HEK293 (cell line): ENCODE results near the gene MYO7B.

ENCODE experiments used
- CTCF ChIA-PET: fragments of 350-600 bp; formaldehyde crosslinking; extraction: SDS; loops from one replicate; lab custom pipeline; 2021; ENCODE audit warnings: antibody characterized with exemption; lab: Yijun Ruan, JAX
- POLR2A ChIA-PET: fragments of 300-600 bp; formaldehyde crosslinking; extraction: SDS; loops from one replicate; lab custom pipeline; 2020; ENCODE audit warnings: antibody characterized with exemption, inconsistent platforms; lab: Yijun Ruan, JAX
- H3K27ac ChIP-seq: fragments of 200-500 bp; sonication (Bioruptor generic); 2 replicates; pipeline ENCODE4 v1.5.1; 2014; ENCODE audit warnings: low read depth, low read length, control low read depth, inconsistent platforms; ENCODE audit errors: extremely low read depth
- H3K36me3 ChIP-seq, 2 experiments: fragments of 200-500 bp in 1 of 2; sonication (Bioruptor generic) in 1 of 2; 1 replicate in 1 of 2; 2 replicates in 1 of 2; pipeline ENCODE4 v1.5.1; 2014 to 2017; ENCODE audit warnings: inconsistent platforms in 2 of 2, low read length in 2 of 2; ENCODE audit not compliant: control insufficient read depth in 2 of 2, insufficient read depth in 1 of 2
- H3K4me1 ChIP-seq: fragments of 200-500 bp; sonication (Bioruptor generic); 2 replicates; pipeline ENCODE4 v1.5.1; 2014; ENCODE audit warnings: mild to moderate bottlenecking, low read length, inconsistent platforms; ENCODE audit not compliant: control insufficient read depth, insufficient read depth
- H3K4me3 ChIP-seq: 2 replicates; pipeline ENCODE4 v1.5.1; 2011; ENCODE audit warnings: low read depth, mild to moderate bottlenecking, control low read depth, low read length, moderate library complexity
- H3K9me3 ChIP-seq: fragments of 200-500 bp; sonication (Bioruptor generic); 2 replicates; pipeline ENCODE4 v1.5.1; 2014; ENCODE audit warnings: low read depth, low read length, inconsistent platforms; ENCODE audit not compliant: control insufficient read depth, insufficient read depth
- EGR2 ChIP-seq: fragments of 450-650 bp; formaldehyde crosslinking; IDR thresholded peaks from 2 replicates; pipeline ENCODE4 v1.5.1; 2016; ENCODE audit warnings: low read depth, missing biosample characterization, missing genetic modification characterization
- GLIS1 ChIP-seq: fragments of 450-650 bp; formaldehyde crosslinking; IDR thresholded peaks from 2 replicates; pipeline ENCODE4 v1.5.1; 2016; ENCODE audit warnings: missing biosample characterization, missing genetic modification characterization
- GLIS2 ChIP-seq: fragments of 450-650 bp; formaldehyde crosslinking; IDR thresholded peaks from 2 replicates; pipeline ENCODE4 v1.5.1; 2016; ENCODE audit warnings: missing biosample characterization, missing genetic modification characterization
- HOXA7 ChIP-seq: sonication (generic); formaldehyde crosslinking; IDR thresholded peaks from 2 replicates; pipeline ENCODE4 v1.8.1; 2022; ENCODE audit warnings: missing genetic modification reagents, borderline replicate concordance
- HOXD13 ChIP-seq: sonication (generic); formaldehyde crosslinking; IDR thresholded peaks from 2 replicates; pipeline ENCODE4 v1.8.0; 2022; ENCODE audit warnings: missing genetic modification reagents, borderline replicate concordance
- KLF10 ChIP-seq: fragments of 450-650 bp; IDR thresholded peaks from 2 replicates; pipeline ENCODE4 v1.5.1; 2018; ENCODE audit warnings: missing biosample characterization, mild to moderate bottlenecking, missing genetic modification characterization
- OSR2 ChIP-seq: fragments of 450-650 bp; formaldehyde crosslinking; IDR thresholded peaks from 2 replicates; pipeline ENCODE4 v1.5.1; 2016; ENCODE audit warnings: missing biosample characterization, missing genetic modification characterization
- OVOL3 ChIP-seq: fragments of 450-650 bp; formaldehyde crosslinking; IDR thresholded peaks from 2 replicates; pipeline ENCODE4 v1.5.1; 2016; ENCODE audit warnings: missing biosample characterization, missing genetic modification characterization
- PATZ1 ChIP-seq: fragments of 450-650 bp; formaldehyde crosslinking; IDR thresholded peaks from 2 replicates; pipeline ENCODE4 v1.5.1; 2016; ENCODE audit warnings: missing biosample characterization, missing genetic modification characterization
- PRDM1 ChIP-seq: fragments of 450-650 bp; formaldehyde crosslinking; IDR thresholded peaks from 2 replicates; pipeline ENCODE4; 2016; ENCODE audit warnings: missing biosample characterization, missing genetic modification characterization
- PRDM10 ChIP-seq: fragments of 450-650 bp; formaldehyde crosslinking; IDR thresholded peaks from 2 replicates; pipeline ENCODE4 v1.5.1; 2016; ENCODE audit warnings: missing biosample characterization, missing genetic modification characterization
- SP2 ChIP-seq: fragments of 450-650 bp; formaldehyde crosslinking; IDR thresholded peaks from 2 replicates; pipeline ENCODE4 v1.5.1; 2016; ENCODE audit warnings: missing biosample characterization, missing genetic modification characterization
- WT1 ChIP-seq: fragments of 450-650 bp; formaldehyde crosslinking; IDR thresholded peaks from 2 replicates; pipeline ENCODE4 v1.5.1; 2016; ENCODE audit warnings: missing biosample characterization, missing genetic modification characterization
- ZBTB8A ChIP-seq: fragments of 450-650 bp; formaldehyde crosslinking; IDR thresholded peaks from 2 replicates; pipeline ENCODE4 v1.5.1; 2016; ENCODE audit warnings: missing biosample characterization, missing genetic modification characterization
- ZFHX2 ChIP-seq: fragments of 450-650 bp; formaldehyde crosslinking; conservative IDR thresholded peaks from 2 replicates; pipeline ENCODE4 v1.5.1; 2016; ENCODE audit warnings: missing biosample characterization, missing genetic modification characterization
- ZIC2 ChIP-seq: fragments of 450-650 bp; formaldehyde crosslinking; IDR thresholded peaks from 2 replicates; pipeline ENCODE4 v1.5.1; 2016; ENCODE audit warnings: missing biosample characterization, missing genetic modification characterization
- ZNF24 ChIP-seq: fragments of 450-650 bp; formaldehyde crosslinking; IDR thresholded peaks from 2 replicates; pipeline ENCODE4 v1.5.1; 2016; ENCODE audit warnings: missing biosample characterization, missing genetic modification characterization
- ZNF341 ChIP-seq: fragments of 450-650 bp; formaldehyde crosslinking; IDR thresholded peaks from 2 replicates; pipeline ENCODE4; 2016; ENCODE audit warnings: low read depth, missing biosample characterization, missing genetic modification characterization
- ZNF394 ChIP-seq: fragments of 450-650 bp; formaldehyde crosslinking; IDR thresholded peaks from 2 replicates; pipeline ENCODE4 v1.5.1; 2016; ENCODE audit warnings: missing biosample characterization, missing genetic modification characterization, mild to moderate bottlenecking, moderate library complexity, borderline replicate concordance
- ZNF501 ChIP-seq: fragments of 450-650 bp; formaldehyde crosslinking; IDR thresholded peaks from 2 replicates; pipeline ENCODE4 v1.5.1; 2016; ENCODE audit warnings: missing biosample characterization, missing genetic modification characterization
- ZNF510 ChIP-seq: fragments of 450-650 bp; formaldehyde crosslinking; IDR thresholded peaks from 2 replicates; pipeline ENCODE4 v1.5.1; 2018; ENCODE audit warnings: mild to moderate bottlenecking, missing genetic modification characterization, missing biosample characterization; ENCODE audit not compliant: insufficient replicate concordance
- ZNF514 ChIP-seq: fragments of 450-650 bp; formaldehyde crosslinking; IDR thresholded peaks from 2 replicates; pipeline ENCODE4 v1.5.1; 2016; ENCODE audit warnings: missing biosample characterization, missing genetic modification characterization
- ZNF518A ChIP-seq: fragments of 450-650 bp; formaldehyde crosslinking; conservative IDR thresholded peaks from 2 replicates; pipeline ENCODE4 v1.5.1; 2016; ENCODE audit warnings: low read depth, missing biosample characterization, missing genetic modification characterization
- ZNF555 ChIP-seq: fragments of 450-650 bp; formaldehyde crosslinking; conservative IDR thresholded peaks from 2 replicates; pipeline ENCODE4 v1.5.1; 2017; ENCODE audit warnings: missing biosample characterization, mild to moderate bottlenecking, missing genetic modification characterization, inconsistent platforms
- ZNF626 ChIP-seq: fragments of 450-650 bp; sonication (Bioruptor Pico); formaldehyde crosslinking; IDR thresholded peaks from 2 replicates; pipeline ENCODE4 v1.5.1; 2018; ENCODE audit warnings: missing biosample characterization, missing genetic modification characterization, inconsistent platforms
- ZNF76 ChIP-seq: fragments of 450-650 bp; formaldehyde crosslinking; IDR thresholded peaks from 2 replicates; pipeline ENCODE4; 2016; ENCODE audit warnings: low read depth, missing biosample characterization, missing genetic modification characterization, borderline replicate concordance
- ZSCAN16 ChIP-seq: fragments of 450-650 bp; formaldehyde crosslinking; IDR thresholded peaks from 2 replicates; pipeline ENCODE4 v1.5.1; 2016; ENCODE audit warnings: missing biosample characterization, missing genetic modification characterization

MYO7B gene

GRCh38 chr2:127675331-127676261 is 140.1 kb downstream of the MYO7B start, which contains the start of gene LIMS2:
Gene LIMS2 (minus strand): TSS chr2:127675530. CDS start chr2:127675024, 506 bp downstream.
- Histone ChIP-seq H3K27ac (peak within 1 kb of the TSS; percentile 28; the same call in 1 of the 2 replicates), H3K9me3 (no peaks in the 10 kb centered on the region), H3K36me3 (no peaks in the 10 kb centered on the region), H3K4me3 (peak within 1 kb of the TSS; percentile 41), H3K4me1 (no peaks in the 10 kb centered on the region)
- ChIA-PET CTCF (interaction anchor here (0.5 to 2.3 kb wide), 6 partner anchors 11 to 377 kb away, joined by 3 to 9 read pairs (median 4); no protein-coding TSS in a partner anchor), POLR2A (interaction anchor here (0.5 to 2.2 kb wide), 4 partner anchors 26 to 634 kb away, joined by 3 to 12 read pairs (median 4); partner anchors contain the start of genes IWS1 and SFT2D3)
- TF ChIP-seq ZNF76 (tag by site-specific recombination) = no peak
- TF ChIP-seq HOXA7 (CRISPR knock-in tag) = no peak
- TF ChIP-seq PRDM1 (tag by site-specific recombination) = no peak
- TF ChIP-seq ZNF626 (tag by site-specific recombination) = no peak
- no peak for TF ChIP-seq ZNF514 (tag by site-specific recombination)
- no peak for TF ChIP-seq ZNF394 (tag by site-specific recombination)
- peak; percentile 55 for TF ChIP-seq ZNF341 (tag by site-specific recombination)
- no peak for TF ChIP-seq OSR2
- no peak for TF ChIP-seq OVOL3 (tag by site-specific recombination)
- no peak for TF ChIP-seq WT1 (tag by site-specific recombination)
- TF ChIP-seq ZSCAN16 = no peak
- peak; percentile 39; the same call in 1 of the 2 replicates for TF ChIP-seq ZFHX2 (tag by site-specific recombination)
- TF ChIP-seq ZNF518A = no peak
- no peak for TF ChIP-seq GLIS1
- peak; percentile 67 for TF ChIP-seq PRDM10
- TF ChIP-seq ZNF24 (tag by site-specific recombination) = no peak
- peak; percentile 74 for TF ChIP-seq ZBTB8A (tag by site-specific recombination)
- no peak for TF ChIP-seq KLF10
- peak; percentile 46 for TF ChIP-seq SP2 (tag by site-specific recombination)
- no peak for TF ChIP-seq HOXD13
- no peak for TF ChIP-seq EGR2
- no peak for TF ChIP-seq ZNF555 (tag by site-specific recombination)
- no peak for TF ChIP-seq ZNF510 (tag by site-specific recombination)
- TF ChIP-seq GLIS2 (tag by site-specific recombination) = peak; percentile 60; the same call in 1 of the 2 replicates
- TF ChIP-seq PATZ1 (tag by site-specific recombination) = peak; percentile 63; the same call in 1 of the 2 replicates
- TF ChIP-seq ZIC2 = peak; percentile 22; the same call in 1 of the 2 replicates
- no peak for TF ChIP-seq ZNF501 (tag by site-specific recombination)
